ENCODE results near the gene RANBP3L. TPM values are rescaled to one million over a fixed set of nuclear protein-coding genes. Genes with fewer than 3 reads are reported as not detected.

The RANBP3L gene
- polyA plus RNA-seq, 1 of the 3 experiments (the other 2 are of a cell fraction): not detected

DNA sequence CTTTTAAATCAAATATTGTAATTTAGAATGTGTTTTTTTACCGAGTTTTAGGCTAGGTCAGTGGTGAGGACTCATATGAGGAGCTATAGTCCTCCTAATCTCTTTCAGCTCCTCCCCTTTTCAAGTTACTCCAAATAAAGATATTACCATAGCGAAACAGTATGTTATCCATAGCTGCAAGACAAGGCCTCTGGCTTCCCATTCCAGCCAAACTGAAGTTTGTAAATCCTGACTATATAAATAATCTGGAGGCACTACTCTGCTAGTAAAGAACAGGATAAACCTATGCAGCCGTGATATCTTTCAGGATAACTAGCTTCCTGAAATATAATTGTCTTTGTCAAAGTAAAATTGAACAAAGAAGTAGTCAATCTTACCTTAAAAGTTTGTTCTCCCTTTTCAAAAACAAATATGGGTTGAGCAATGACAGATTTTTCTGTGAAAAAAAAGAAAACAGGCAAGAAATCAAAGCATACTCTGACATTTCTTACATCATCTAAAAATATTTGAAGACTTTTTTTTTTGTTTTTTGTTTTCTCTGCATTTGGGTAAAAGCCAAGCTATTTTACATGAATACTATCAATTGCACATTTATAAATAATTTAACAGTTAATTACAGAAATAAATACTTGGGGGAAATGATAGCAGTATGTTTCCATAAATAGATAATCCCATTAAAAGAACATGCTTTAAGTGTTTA is 30.7 kb downstream of the RANBP3L start:
- Histone ChIP-seq H3K9me2 (no peaks in the 10 kb centered on the region), H3K27ac (ENCODE audit: low read depth in 2 of 2, low read length in 1 of 2) (no peak overlapping the region), H4K20me1 (ENCODE audit: insufficient read depth) (no peaks in the 10 kb centered on the region), H3K79me2 (ENCODE audit: insufficient read depth) (no peaks in the 10 kb centered on the region), H3K27me3 (ENCODE audit: insufficient read depth) (no peaks in the 10 kb centered on the region), H3K4me2 (no peak overlapping the region), H2AFZ (ENCODE audit: low read depth) (no peak overlapping the region), H3F3A (replicated peaks; ENCODE audit: insufficient read depth) (no peaks in the 10 kb centered on the region), H3K9ac (no peak overlapping the region), H3K36me3 (replicated peaks in 1 of 2; ENCODE audit: control insufficient read depth in 1 of 2, insufficient read depth in 2 of 2, low read length in 1 of 2) (no peaks in the 10 kb centered on the region), H3K4me3 (ENCODE audit: low read depth in 2 of 2, low read length in 1 of 2) (no peak overlapping the region), H3K9me3 (no peaks in the 10 kb centered on the region), H3K4me1 (ENCODE audit: control insufficient read depth in 1 of 2, insufficient read depth in 2 of 2, low read depth in 1 of 2, low read length in 1 of 2) (no peaks in the 10 kb centered on the region)
- WGBS (ENCODE audit: low lambda C conversion rate): 41% methylated on average over 3 of the region's 3 CpGs
- POLR2A ChIA-PET: no interaction called here
- TF ChIP-seq RCOR1 (IDR thresholded peaks at IDR 0.05; ENCODE audit: low read length) (no peak), EZH2phosphoT487 (IDR thresholded peaks at IDR 0.05; ENCODE audit: borderline replicate concordance, low read depth) (no peak), GATA2 (CRISPR knock-in tag; IDR thresholded peaks at IDR 0.05) (no peak), FOXJ3 (CRISPR knock-in tag; IDR thresholded peaks at IDR 0.05) (no peak), EP300 (IDR thresholded peaks at IDR 0.05; ENCODE audit: borderline replicate concordance in 1 of 2, low read depth in 1 of 2, low read length in 1 of 2) (no peak)
- DNase-seq: no peak
- CTCF ChIA-PET: interaction anchor here (0.8 kb wide), 1 partner anchor 27 kb away, joined by 3 read pairs; no protein-coding TSS in a partner anchor

DNA sequence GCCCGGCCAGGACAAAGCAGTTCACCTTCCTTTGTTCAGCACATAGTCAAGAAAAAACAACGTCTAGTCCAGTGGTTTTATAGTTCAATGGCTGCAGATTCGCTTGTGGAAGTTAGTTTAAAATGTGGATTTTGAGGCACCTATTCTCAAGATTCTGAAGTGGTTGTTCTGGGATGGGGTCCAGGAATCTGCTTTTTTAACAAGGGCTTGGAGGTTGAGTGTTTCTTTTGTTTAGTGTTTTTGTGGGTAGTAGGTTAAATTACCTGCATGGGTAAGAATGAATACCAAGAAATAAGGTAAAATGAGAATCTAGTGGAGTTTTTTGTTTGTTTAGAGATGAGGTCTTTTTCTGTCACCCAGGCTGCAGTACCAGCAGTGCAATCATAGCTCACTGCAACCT is 31.5 kb downstream of the RANBP3L start:
- Histone ChIP-seq H3K36me3 (replicated peaks in 1 of 2; ENCODE audit: control insufficient read depth in 1 of 2, insufficient read depth in 2 of 2, low read length in 1 of 2) (no peaks in the 10 kb centered on the region), H3K4me2 (no peak overlapping the region), H3F3A (replicated peaks; ENCODE audit: insufficient read depth) (no peaks in the 10 kb centered on the region), H3K9me3 (no peaks in the 10 kb centered on the region), H3K27ac (ENCODE audit: low read depth in 2 of 2, low read length in 1 of 2) (no peak overlapping the region), H3K9ac (no peak overlapping the region), H3K4me3 (ENCODE audit: low read depth in 2 of 2, low read length in 1 of 2) (no peak overlapping the region), H3K4me1 (ENCODE audit: control insufficient read depth in 1 of 2, insufficient read depth in 2 of 2, low read depth in 1 of 2, low read length in 1 of 2) (no peaks in the 10 kb centered on the region), H4K20me1 (ENCODE audit: insufficient read depth) (no peaks in the 10 kb centered on the region), H2AFZ (ENCODE audit: low read depth) (no peak overlapping the region), H3K9me2 (no peaks in the 10 kb centered on the region), H3K79me2 (ENCODE audit: insufficient read depth) (no peaks in the 10 kb centered on the region), H3K27me3 (ENCODE audit: insufficient read depth) (no peaks in the 10 kb centered on the region)
- no peak for DNase-seq
- TF ChIP-seq, protein P1, sequence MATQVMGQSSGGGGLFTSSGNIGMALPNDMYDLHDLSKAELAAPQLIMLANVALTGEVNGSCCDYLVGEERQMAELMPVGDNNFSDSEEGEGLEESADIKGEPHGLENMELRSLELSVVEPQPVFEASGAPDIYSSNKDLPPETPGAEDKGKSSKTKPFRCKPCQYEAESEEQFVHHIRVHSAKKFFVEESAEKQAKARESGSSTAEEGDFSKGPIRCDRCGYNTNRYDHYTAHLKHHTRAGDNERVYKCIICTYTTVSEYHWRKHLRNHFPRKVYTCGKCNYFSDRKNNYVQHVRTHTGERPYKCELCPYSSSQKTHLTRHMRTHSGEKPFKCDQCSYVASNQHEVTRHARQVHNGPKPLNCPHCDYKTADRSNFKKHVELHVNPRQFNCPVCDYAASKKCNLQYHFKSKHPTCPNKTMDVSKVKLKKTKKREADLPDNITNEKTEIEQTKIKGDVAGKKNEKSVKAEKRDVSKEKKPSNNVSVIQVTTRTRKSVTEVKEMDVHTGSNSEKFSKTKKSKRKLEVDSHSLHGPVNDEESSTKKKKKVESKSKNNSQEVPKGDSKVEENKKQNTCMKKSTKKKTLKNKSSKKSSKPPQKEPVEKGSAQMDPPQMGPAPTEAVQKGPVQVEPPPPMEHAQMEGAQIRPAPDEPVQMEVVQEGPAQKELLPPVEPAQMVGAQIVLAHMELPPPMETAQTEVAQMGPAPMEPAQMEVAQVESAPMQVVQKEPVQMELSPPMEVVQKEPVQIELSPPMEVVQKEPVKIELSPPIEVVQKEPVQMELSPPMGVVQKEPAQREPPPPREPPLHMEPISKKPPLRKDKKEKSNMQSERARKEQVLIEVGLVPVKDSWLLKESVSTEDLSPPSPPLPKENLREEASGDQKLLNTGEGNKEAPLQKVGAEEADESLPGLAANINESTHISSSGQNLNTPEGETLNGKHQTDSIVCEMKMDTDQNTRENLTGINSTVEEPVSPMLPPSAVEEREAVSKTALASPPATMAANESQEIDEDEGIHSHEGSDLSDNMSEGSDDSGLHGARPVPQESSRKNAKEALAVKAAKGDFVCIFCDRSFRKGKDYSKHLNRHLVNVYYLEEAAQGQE (IDR thresholded peaks at IDR 0.05; ENCODE audit: low read depth, low read length): no peak
- TF ChIP-seq, protein P2, sequence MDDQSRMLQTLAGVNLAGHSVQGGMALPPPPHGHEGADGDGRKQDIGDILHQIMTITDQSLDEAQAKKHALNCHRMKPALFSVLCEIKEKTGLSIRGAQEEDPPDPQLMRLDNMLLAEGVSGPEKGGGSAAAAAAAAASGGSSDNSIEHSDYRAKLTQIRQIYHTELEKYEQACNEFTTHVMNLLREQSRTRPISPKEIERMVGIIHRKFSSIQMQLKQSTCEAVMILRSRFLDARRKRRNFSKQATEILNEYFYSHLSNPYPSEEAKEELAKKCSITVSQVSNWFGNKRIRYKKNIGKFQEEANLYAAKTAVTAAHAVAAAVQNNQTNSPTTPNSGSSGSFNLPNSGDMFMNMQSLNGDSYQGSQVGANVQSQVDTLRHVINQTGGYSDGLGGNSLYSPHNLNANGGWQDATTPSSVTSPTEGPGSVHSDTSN (IDR thresholded peaks at IDR 0.05): no peak
- TF ChIP-seq, protein P3, sequence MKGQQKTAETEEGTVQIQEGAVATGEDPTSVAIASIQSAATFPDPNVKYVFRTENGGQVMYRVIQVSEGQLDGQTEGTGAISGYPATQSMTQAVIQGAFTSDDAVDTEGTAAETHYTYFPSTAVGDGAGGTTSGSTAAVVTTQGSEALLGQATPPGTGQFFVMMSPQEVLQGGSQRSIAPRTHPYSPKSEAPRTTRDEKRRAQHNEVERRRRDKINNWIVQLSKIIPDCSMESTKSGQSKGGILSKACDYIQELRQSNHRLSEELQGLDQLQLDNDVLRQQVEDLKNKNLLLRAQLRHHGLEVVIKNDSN (IDR thresholded peaks at IDR 0.05; ENCODE audit: borderline replicate concordance, low read depth): no peak
- TF ChIP-seq, protein P4, sequence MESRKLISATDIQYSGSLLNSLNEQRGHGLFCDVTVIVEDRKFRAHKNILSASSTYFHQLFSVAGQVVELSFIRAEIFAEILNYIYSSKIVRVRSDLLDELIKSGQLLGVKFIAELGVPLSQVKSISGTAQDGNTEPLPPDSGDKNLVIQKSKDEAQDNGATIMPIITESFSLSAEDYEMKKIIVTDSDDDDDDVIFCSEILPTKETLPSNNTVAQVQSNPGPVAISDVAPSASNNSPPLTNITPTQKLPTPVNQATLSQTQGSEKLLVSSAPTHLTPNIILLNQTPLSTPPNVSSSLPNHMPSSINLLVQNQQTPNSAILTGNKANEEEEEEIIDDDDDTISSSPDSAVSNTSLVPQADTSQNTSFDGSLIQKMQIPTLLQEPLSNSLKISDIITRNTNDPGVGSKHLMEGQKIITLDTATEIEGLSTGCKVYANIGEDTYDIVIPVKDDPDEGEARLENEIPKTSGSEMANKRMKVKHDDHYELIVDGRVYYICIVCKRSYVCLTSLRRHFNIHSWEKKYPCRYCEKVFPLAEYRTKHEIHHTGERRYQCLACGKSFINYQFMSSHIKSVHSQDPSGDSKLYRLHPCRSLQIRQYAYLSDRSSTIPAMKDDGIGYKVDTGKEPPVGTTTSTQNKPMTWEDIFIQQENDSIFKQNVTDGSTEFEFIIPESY (IDR thresholded peaks at IDR 0.05; ENCODE audit: borderline replicate concordance, low read depth): no peak
- TF ChIP-seq EP300 (IDR thresholded peaks at IDR 0.05; ENCODE audit: borderline replicate concordance in 1 of 2, low read depth in 1 of 2, low read length in 1 of 2) (no peak), GATA2 (CRISPR knock-in tag; IDR thresholded peaks at IDR 0.05) (no peak), RAD21 (IDR thresholded peaks at IDR 0.05; ENCODE audit: low read length) (no peak)
- ChIA-PET POLR2A (no interaction called here), CTCF (no interaction called here)
- WGBS (ENCODE audit: low lambda C conversion rate): 29% methylated on average over 3 of the region's 3 CpGs
